Tibial nerve (tissue), 4 donors: Measurements from ENCODE around the gene TRAPPC13.
"Not testable (repeated sequence)": the region's sequence is repeated elsewhere in the genome, so short reads cannot be mapped to it uniquely, and the experiment has no call there.

Experiments
- CTCF ChIP-seq, 5 experiments: fragments of 200-600 bp in 3 of 5; fragments of 450-650 bp in 2 of 5; sonication (generic) in 3 of 5; IDR thresholded peaks; one replicate each; pipeline ENCODE4 v1.5.1; 2016 to 2019; ENCODE audit warnings: antibody characterized with exemption in 5 of 5, mild to moderate bottlenecking in 3 of 5, moderate library complexity in 2 of 5
- EP300 ChIP-seq, 2 donors: sonication (generic); formaldehyde crosslinking; IDR thresholded peaks; one replicate each; pipeline ENCODE4 v1.6.1; 2017; ENCODE audit warnings: antibody characterized with exemption in 2 of 2, mild to moderate bottlenecking in 1 of 2
- POLR2A ChIP-seq, 2 donors: fragments of 450-650 bp; IDR thresholded peaks; one replicate each; pipeline ENCODE4 v1.6.1; 2017; ENCODE audit warnings: antibody characterized with exemption in 2 of 2, mild to moderate bottlenecking in 2 of 2, moderate library complexity in 2 of 2

- not testable (repeated sequence) for TF ChIP-seq EP300, POLR2A, CTCF (IDR thresholded peaks at IDR 0.05)
Observed at GRCh38 chr5:65676056-65676455, 51.2 kb downstream of the TRAPPC13 start.
